Spleen (tissue), 11 donors: ENCODE measurements around the gene CBX3. TPM values are rescaled to one million over a fixed set of nuclear protein-coding genes. Genes with fewer than 3 reads are reported as not detected.

ENCODE experiments used
- DNase-seq: peaks from one replicate; pipeline ENCODE4 v3.0.0-alpha.2; 2020
- H3K27ac ChIP-seq, 8 donors: fragments of 200-600 bp; sonication (generic) in 7 of 8; 1 replicate in 4 of 8; 2 replicates in 4 of 8; pipeline versions ENCODE4 v1.5.0 to v1.8.0; 2016 to 2021; ENCODE audit warnings: inconsistent platforms in 4 of 8, mild to moderate bottlenecking in 4 of 8, moderate library complexity in 1 of 8
- H3K27me3 ChIP-seq, 7 donors: fragments of 200-600 bp; sonication (generic) in 6 of 7; replicated peaks in 1 of 7; 1 replicate in 4 of 7; 2 replicates in 3 of 7; pipeline versions ENCODE4 v1.5.0 to v1.8.0; 2016 to 2021; ENCODE audit warnings: inconsistent platforms in 3 of 7, mild to moderate bottlenecking in 1 of 7
- H3K36me3 ChIP-seq, 6 donors: fragments of 200-600 bp; sonication (generic) in 5 of 6; 1 replicate in 4 of 6; 2 replicates in 2 of 6; pipeline versions ENCODE4 v1.5.0 to v1.8.0; 2016 to 2021; ENCODE audit warnings: inconsistent platforms in 2 of 6
- H3K4me1 ChIP-seq, 6 donors: fragments of 200-600 bp; sonication (generic) in 5 of 6; 1 replicate in 3 of 6; 2 replicates in 3 of 6; pipeline versions ENCODE4 v1.5.0 to v1.8.0; 2016 to 2021; ENCODE audit warnings: inconsistent platforms in 3 of 6
- H3K4me3 ChIP-seq, 8 donors: fragments of 200-600 bp; sonication (generic) in 7 of 8; 1 replicate in 4 of 8; 2 replicates in 4 of 8; pipeline versions ENCODE4 v1.5.0 to v1.8.0; 2016 to 2021; ENCODE audit warnings: inconsistent platforms in 4 of 8, mild to moderate bottlenecking in 4 of 8, moderate library complexity in 2 of 8
- H3K9me3 ChIP-seq, 8 donors: fragments of 200-600 bp; sonication (generic) in 7 of 8; 1 replicate in 4 of 8; 2 replicates in 4 of 8; pipeline versions ENCODE4 v1.5.0 to v1.8.0; 2016 to 2021; ENCODE audit warnings: inconsistent platforms in 4 of 8
- CTCF ChIP-seq, 11 experiments: fragments of 200-600 bp in 7 of 11; fragments of 450-650 bp in 4 of 11; sonication (generic) in 4 of 11; IDR thresholded peaks in 8 of 11; conservative IDR thresholded peaks in 3 of 11; 1 replicate in 7 of 11; 2 replicates in 4 of 11; pipeline versions ENCODE4 v1.4.0 to v1.8.0; 2016 to 2021; ENCODE audit warnings: antibody characterized with exemption in 11 of 11, inconsistent platforms in 4 of 11, mild to moderate bottlenecking in 1 of 11
- POLR2A ChIP-seq, 3 donors: fragments of 450-650 bp; IDR thresholded peaks; one replicate each; pipeline ENCODE4 v1.5.1; 2017; ENCODE audit warnings: antibody characterized with exemption in 3 of 3, mild to moderate bottlenecking in 1 of 3
- POLR2AphosphoS5 ChIP-seq, 3 donors: sonication (generic); formaldehyde crosslinking; IDR thresholded peaks; one replicate each; pipeline ENCODE4 v1.5.1; 2017; ENCODE audit warnings: antibody characterized with exemption in 3 of 3
- WGBS, 5 donors: extraction: QIAGEN DNeasy Blood & Tissue Kit in 3 of 5; methylation state at CpG; one replicate each; pipeline versions ENCODE4 v1.1.5 to v1.1.7; 2013 to 2018; 5-methylcytosine and 5-hydroxymethylcytosine counted together
- intact Hi-C: fragments of 100-400 bp; cut with DNase I; formaldehyde crosslinking; loops from one replicate; pipeline ENCODE4 v1.15.0; 2023; ENCODE audit warnings: low total_unique reads
- polyA plus RNA-seq, 3 donors: library from polyadenylated mRNA; stranded (reverse); fragments of 200-250 nt; gene quantifications; one replicate each; pipeline ENCODE4 v1.2.1, GENCODE V29; 2013
- total RNA-seq, 7 donors: library from RNA; depleted of rRNA in 3 of 7; stranded (reverse); fragments of >200 nt in 3 of 7; fragmentation: NEBNext Ultra II Directional in 4 of 7; extraction: Animal tissue kit (Norgen Biotek cat#: 25700) in 4 of 7; gene quantifications; one replicate each; pipeline versions ENCODE4 v1.1.0 to v1.2.1, GENCODE V29; 2016 to 2021
- donor health status: healthy with polysubstance abuse.
- donor health status: DM: no; HTN: no; CAD: no; lungs with moderate emphysema.
- donor health status: DM: no; HTN: no; CAD: no.
- donor health status: Bipolar disorder and iron deficiency.
- donor health status: healthy.
- donor health status: DM: no; HTN: no; CAD: no.
- donor health status: DM: yes; HTN: yes; CAD: no.

The CBX3 gene
- total and polyA plus RNA-seq, 10 donors = 87.3 to 146 (median 109) TPM

DNA sequence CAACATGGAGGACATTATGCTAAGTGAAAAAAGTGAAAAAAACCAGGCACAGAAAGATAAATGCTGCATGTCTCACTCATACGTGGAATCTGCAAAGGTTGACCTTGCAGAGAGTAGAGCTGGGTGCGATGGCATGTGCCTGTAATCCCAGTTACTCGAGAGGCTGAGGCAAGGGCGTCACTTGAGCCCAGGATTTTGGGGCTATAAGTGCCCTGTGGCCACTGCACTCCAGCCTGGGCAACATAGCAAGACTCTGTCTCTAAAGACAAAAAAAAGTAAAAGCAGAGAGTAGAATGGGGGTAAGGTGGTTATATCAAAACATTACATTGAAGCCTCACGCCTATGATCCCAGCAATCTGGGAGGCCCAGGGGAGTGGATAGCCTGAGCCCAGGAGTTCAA, 22.8 kb downstream of the CBX3 start:
- WGBS, 5 donors = 75 to 91% (median 88%) methylated on average over 5 of the region's 5 CpGs
- H3K4me3 ChIP-seq = no peak overlapping the region
- intact Hi-C loops = no loop called here
- no peaks in the 10 kb centered on the region for H3K9me3 ChIP-seq
- no peaks in the 10 kb centered on the region for H3K36me3 ChIP-seq
- H3K4me1 ChIP-seq = no peaks in the 10 kb centered on the region
- H3K27ac ChIP-seq = no peak overlapping the region
- TF ChIP-seq CTCF (IDR thresholded peaks at IDR 0.05 in 8 of 11, conservative IDR thresholded peaks at IDR 0.05 in 3 of 11) = no peak
- TF ChIP-seq POLR2AphosphoS5 (IDR thresholded peaks at IDR 0.05) = no peak
- no peak for TF ChIP-seq POLR2A (IDR thresholded peaks at IDR 0.05)
- H3K27me3 ChIP-seq = no peaks in the 10 kb centered on the region
- DNase-seq = no peak

GRCh38 chr7:26227987-26228386, 26.4 kb downstream of the CBX3 start:
- Histone ChIP-seq H3K4me1 (no peaks in the 10 kb centered on the region), H3K4me3 (no peak overlapping the region), H3K9me3 (no peaks in the 10 kb centered on the region), H3K27ac (no peak overlapping the region), H3K36me3 (no peaks in the 10 kb centered on the region), H3K27me3 (no peaks in the 10 kb centered on the region)
- TF ChIP-seq CTCF (IDR thresholded peaks at IDR 0.05 in 8 of 11, conservative IDR thresholded peaks at IDR 0.05 in 3 of 11) = no peak
- TF ChIP-seq POLR2AphosphoS5 (IDR thresholded peaks at IDR 0.05) = no peak
- no peak for TF ChIP-seq POLR2A (IDR thresholded peaks at IDR 0.05)
- intact Hi-C loops = no loop called here
- WGBS, 5 donors = 89 to 100% (median 97%) methylated on average over 2 of the region's 2 CpGs
- DNase-seq = no peak

GRCh38 chr7:26233902-26234511, 32.5 kb downstream of the CBX3 start:
- intact Hi-C loops = no loop called here
- Histone ChIP-seq H3K4me3 (no peak overlapping the region), H3K36me3 (no peaks in the 10 kb centered on the region), H3K9me3 (no peaks in the 10 kb centered on the region), H3K27me3 (no peaks in the 10 kb centered on the region), H3K27ac (no peak overlapping the region), H3K4me1 (no peaks in the 10 kb centered on the region)
- 45 to 64% (median 51%) methylated on average over 5 of the region's 5 CpGs for WGBS, 5 donors
- TF ChIP-seq POLR2AphosphoS5 (IDR thresholded peaks at IDR 0.05) = no peak
- TF ChIP-seq CTCF (IDR thresholded peaks at IDR 0.05 in 8 of 11, conservative IDR thresholded peaks at IDR 0.05 in 3 of 11) = no peak
- TF ChIP-seq POLR2A (IDR thresholded peaks at IDR 0.05) = no peak
- DNase-seq = no peak

- H3K36me3 ChIP-seq = no peaks in the 10 kb centered on the region
- no peak overlapping the region for H3K4me3 ChIP-seq
- H3K4me1 ChIP-seq = no peaks in the 10 kb centered on the region
- H3K27ac ChIP-seq = no peak overlapping the region
- 65 to 90% (median 80%) methylated on average over 6 of the region's 6 CpGs for WGBS, 5 donors
- no peaks in the 10 kb centered on the region for H3K9me3 ChIP-seq
- no peaks in the 10 kb centered on the region for H3K27me3 ChIP-seq
- TF ChIP-seq POLR2A (IDR thresholded peaks at IDR 0.05) = no peak
- no peak for TF ChIP-seq POLR2AphosphoS5 (IDR thresholded peaks at IDR 0.05)
- TF ChIP-seq CTCF (IDR thresholded peaks at IDR 0.05 in 8 of 11, conservative IDR thresholded peaks at IDR 0.05 in 3 of 11) = no peak
- intact Hi-C loops = no loop called here
- DNase-seq = no peak
Measured at GRCh38 chr7:26237035-26237807, 35.7 kb downstream of the CBX3 start.
